Measurements from ENCODE around the gene SLC38A10.

DNA sequence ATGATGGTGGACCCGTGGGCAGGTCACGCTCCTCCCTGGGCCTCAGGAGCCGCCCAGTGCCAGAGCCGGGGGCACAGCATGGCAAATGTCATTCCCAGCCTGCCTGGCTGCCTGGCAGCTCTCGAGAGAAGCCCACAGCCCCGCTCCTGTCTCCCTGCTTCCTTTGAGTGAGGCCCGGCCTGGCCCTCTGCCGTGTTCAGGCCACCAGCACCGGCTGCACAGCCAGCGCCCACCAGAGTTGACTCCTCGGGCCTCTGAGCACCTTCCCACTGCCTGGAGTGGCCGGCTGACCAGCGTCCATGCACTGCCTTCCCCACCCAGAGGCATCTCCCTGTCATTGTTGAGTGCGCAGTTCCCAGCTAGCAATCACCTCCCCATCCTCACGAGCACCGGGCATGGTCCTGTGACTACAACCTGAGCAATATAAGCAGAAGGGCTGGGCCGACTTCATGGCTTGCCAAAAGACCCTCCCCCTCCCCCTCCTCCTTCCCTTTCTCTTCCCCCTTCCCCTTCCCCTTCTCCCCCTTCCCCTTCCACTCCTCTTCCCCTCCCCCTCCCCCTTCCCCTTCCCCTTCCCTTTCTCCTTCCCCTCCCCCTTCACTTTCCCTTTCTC is 11.9 kb upstream of the SLC38A10 start:
- TF ChIP-seq, protein P1, sequence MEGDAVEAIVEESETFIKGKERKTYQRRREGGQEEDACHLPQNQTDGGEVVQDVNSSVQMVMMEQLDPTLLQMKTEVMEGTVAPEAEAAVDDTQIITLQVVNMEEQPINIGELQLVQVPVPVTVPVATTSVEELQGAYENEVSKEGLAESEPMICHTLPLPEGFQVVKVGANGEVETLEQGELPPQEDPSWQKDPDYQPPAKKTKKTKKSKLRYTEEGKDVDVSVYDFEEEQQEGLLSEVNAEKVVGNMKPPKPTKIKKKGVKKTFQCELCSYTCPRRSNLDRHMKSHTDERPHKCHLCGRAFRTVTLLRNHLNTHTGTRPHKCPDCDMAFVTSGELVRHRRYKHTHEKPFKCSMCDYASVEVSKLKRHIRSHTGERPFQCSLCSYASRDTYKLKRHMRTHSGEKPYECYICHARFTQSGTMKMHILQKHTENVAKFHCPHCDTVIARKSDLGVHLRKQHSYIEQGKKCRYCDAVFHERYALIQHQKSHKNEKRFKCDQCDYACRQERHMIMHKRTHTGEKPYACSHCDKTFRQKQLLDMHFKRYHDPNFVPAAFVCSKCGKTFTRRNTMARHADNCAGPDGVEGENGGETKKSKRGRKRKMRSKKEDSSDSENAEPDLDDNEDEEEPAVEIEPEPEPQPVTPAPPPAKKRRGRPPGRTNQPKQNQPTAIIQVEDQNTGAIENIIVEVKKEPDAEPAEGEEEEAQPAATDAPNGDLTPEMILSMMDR (IDR thresholded peaks at IDR 0.05; ENCODE audit: low read depth, low read length, poor library complexity, severe bottlenecking) = no peak
- TF ChIP-seq EZH2phosphoT487 (IDR thresholded peaks at IDR 0.05; ENCODE audit: borderline replicate concordance, low read length) = no peak
